Measurements from ENCODE around the gene SC5D.

SC5D gene

GRCh38 chr11:121265586-121265985, 27.0 kb upstream of the SC5D start:
- DNase-seq (ENCODE audit: low read depth, low spot score) = no peak
- no peak for TF ChIP-seq CTCF (IDR thresholded peaks at IDR 0.05; ENCODE audit: low read depth, low read length)
- H3K4me3 ChIP-seq (ENCODE audit: low read depth, low read length) = no peak overlapping the region
- in situ Hi-C loops (cut with HindIII; ENCODE audit: low sequenced_read_pairs) = no loop called here

GRCh38 chr11:121268581-121268980, 24.0 kb upstream of the SC5D start:
- no peak for DNase-seq (ENCODE audit: low read depth, low spot score)
- in situ Hi-C loops (cut with HindIII; ENCODE audit: low sequenced_read_pairs) = no loop called here
- no peak overlapping the region for H3K4me3 ChIP-seq (ENCODE audit: low read depth, low read length)
- no peak for TF ChIP-seq CTCF (IDR thresholded peaks at IDR 0.05; ENCODE audit: low read depth, low read length)

GRCh38 chr11:121270001-121270678, 22.4 kb upstream of the SC5D start:
- no peak for TF ChIP-seq CTCF (IDR thresholded peaks at IDR 0.05; ENCODE audit: low read depth, low read length)
- in situ Hi-C loops (cut with HindIII; ENCODE audit: low sequenced_read_pairs) = no loop called here
- no peak for DNase-seq (ENCODE audit: low read depth, low spot score)
- H3K4me3 ChIP-seq (ENCODE audit: low read depth, low read length) = no peak overlapping the region

- DNase-seq (ENCODE audit: low read depth, low spot score) = no peak
- TF ChIP-seq CTCF (IDR thresholded peaks at IDR 0.05; ENCODE audit: low read depth, low read length) = no peak
- in situ Hi-C loops (cut with HindIII; ENCODE audit: low sequenced_read_pairs) = no loop called here
- H3K4me3 ChIP-seq (ENCODE audit: low read depth, low read length) = no peak overlapping the region
Measured at GRCh38 chr11:121274332-121274991, 18.1 kb upstream of the SC5D start.

GRCh38 chr11:121281698-121282097, 10.9 kb upstream of the SC5D start:
- no peak for TF ChIP-seq CTCF (IDR thresholded peaks at IDR 0.05; ENCODE audit: low read depth, low read length)
- no peak overlapping the region for H3K4me3 ChIP-seq (ENCODE audit: low read depth, low read length)
- in situ Hi-C loops (cut with HindIII; ENCODE audit: low sequenced_read_pairs) = no loop called here
- DNase-seq (ENCODE audit: low read depth, low spot score) = no peak

GRCh38 chr11:121282386-121282785, 10.2 kb upstream of the SC5D start:
- in situ Hi-C loops (cut with HindIII; ENCODE audit: low sequenced_read_pairs) = no loop called here
- no peak for DNase-seq (ENCODE audit: low read depth, low spot score)
- no peak for TF ChIP-seq CTCF (IDR thresholded peaks at IDR 0.05; ENCODE audit: low read depth, low read length)
- no peak overlapping the region for H3K4me3 ChIP-seq (ENCODE audit: low read depth, low read length)
